Umbilical cord (tissue), 2 donors: ENCODE measurements around the gene MORF4L2. TPM values are rescaled to one million over a fixed set of nuclear protein-coding genes. Genes with fewer than 3 reads are reported as not detected.

Source experiments
- DNase-seq: peaks from one replicate; pipeline ENCODE4 v3.0.0-alpha.2; 2015; ENCODE audit warnings: low spot score
- total RNA-seq: library from RNA; depleted of rRNA; stranded (reverse); fragments of >200 nt; gene quantifications from one replicate; pipeline ENCODE4 v1.2.3, GENCODE V29; 2014; ENCODE audit warnings: low replicate concordance; ENCODE audit not compliant: insufficient read depth

The MORF4L2 gene
- total RNA-seq, 1 donor from 2014 or later: 942 TPM

DNA sequence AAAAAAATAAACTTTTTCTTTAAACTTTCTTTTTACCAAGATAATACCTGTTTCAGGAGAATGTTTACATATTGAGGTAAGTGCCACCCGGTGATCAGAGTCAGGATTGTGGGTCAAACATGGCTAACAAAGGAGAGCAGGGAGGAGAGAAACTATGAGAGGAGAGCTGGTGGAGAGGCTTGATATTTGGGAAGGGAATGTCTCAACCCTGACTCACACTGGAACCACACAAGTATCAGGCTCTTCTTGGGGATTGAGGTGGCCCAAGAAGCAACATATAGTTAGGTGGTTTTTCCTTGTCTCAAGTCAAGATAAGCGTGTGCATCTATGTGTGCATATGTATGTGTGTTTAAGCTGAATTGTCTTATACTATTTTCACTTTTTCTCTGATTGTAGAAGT is 51.1 kb downstream of the MORF4L2 start:
- no peak for DNase-seq

DNA sequence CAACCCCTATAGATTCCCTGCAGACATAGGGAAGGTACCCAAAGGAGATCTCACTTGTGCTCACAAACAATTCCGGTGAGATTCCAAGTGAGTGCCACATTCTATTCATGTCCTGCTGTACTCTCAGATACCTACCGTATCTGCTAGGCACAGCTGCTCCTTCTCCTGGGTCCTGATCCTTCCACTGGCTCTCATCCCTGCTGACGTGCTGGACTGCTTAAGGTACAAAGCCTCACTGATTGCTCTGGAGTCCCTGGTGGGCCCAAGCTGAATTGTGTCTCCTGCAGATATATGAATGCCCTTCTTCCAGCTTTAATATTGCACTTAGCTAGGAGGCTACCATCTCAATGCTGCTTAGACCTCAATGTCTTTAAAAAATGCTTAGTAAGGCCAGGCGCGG is 55.4 kb downstream of the MORF4L2 start:
- DNase-seq: no peak

- DNase-seq: no peak
Measured at GRCh38 chrX:103630171-103630511, 56.4 kb downstream of the MORF4L2 start.

- DNase-seq: peak; percentile 83
Measured at GRCh38 chrX:103629318-103630170, 57.0 kb downstream of the MORF4L2 start.

DNA sequence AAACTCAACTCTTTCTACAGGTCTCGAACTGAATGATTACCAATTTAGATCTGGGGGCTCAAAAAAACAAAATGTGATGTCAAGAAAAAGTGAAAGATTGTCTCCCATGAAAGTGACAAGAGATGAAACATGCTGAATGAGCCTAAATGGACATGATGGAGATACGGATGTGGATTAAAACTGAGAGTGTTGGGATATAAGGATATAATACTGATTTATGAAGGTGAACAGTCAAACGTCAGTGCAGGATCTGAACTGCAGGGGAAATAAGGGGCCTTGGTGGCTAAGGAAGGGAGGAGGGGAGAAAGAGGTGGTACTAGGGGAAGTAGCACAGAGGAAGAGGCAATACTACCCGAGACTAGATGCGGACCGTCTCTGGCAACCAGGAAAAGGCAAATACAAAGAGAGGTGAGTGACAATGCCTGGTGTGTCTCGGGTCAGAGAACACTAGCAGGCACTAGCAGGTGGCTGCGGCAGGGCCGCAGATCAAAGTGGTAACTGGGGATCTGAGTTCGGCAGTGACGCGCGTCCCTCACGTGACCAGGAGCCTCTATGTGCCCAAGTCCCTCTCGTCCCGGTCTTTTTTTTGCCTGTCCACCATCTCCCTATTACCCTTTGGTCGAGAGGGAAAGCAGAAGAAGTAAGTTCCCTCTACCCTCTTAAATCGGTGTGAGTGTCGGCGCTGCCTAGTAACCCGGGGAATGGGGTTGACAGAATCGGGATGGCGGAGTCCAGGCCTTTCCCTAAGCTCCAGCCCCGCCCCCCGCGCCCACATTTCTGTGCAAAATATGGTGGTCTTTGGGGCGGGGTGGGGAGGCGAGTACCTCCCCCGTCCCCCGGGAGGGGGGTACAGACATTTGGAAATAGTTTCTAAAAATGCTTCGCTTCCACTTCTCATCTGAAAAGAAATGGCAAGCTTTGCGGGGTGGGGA is 57.8 kb downstream of the MORF4L2 start, which contains the start of gene TCEAL1:
TCEAL1 (plus strand) TSS at position 590 of the 932 bp plus-strand sequence. CDS start 942 bp downstream, outside the sequence.
- peak; percentile 56 for DNase-seq

DNA sequence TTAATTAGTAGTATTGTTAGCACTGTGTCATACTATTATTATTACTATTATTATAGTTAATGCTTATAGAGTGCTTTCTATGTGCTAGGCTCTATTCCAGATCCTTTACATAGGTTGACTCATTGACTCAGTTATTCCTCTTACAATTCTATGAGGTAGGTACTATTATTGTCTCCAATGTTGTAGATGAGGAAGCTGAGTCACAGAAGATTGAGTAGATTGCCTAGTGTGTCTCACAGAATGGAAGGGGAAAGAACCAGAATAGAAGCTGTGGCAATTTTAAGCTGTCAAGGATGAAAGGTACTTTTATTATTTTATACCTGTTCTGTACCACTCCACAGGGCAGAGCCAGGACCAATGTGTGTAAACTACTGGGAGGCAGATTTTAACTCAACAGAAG is 59.6 kb downstream of the MORF4L2 start:
- DNase-seq: no peak

Other genes starting within 250 kb of the MORF4L2 start
- gene RAB40A, start 167.2 kb downstream of the MORF4L2 start, total RNA-seq: 11.3 TPM
- 134 TPM for gene TCEAL4, start 101.2 kb downstream of the MORF4L2 start, total RNA-seq
- gene TCEAL3, start 78.7 kb downstream of the MORF4L2 start, total RNA-seq: 61.4 TPM
- 63.6 TPM for gene TCEAL1, start 57.7 kb downstream of the MORF4L2 start, total RNA-seq
- gene TMEM31, start 24.2 kb upstream of the MORF4L2 start, total RNA-seq: not detected
- gene PLP1, start 90.1 kb upstream of the MORF4L2 start, total RNA-seq: 19.0 TPM
- 32.7 TPM for gene RAB9B, start 145.6 kb upstream of the MORF4L2 start, total RNA-seq